DMS114 treated with DMSO at 0.1 percent for 48 hours (cell line): Measurements from ENCODE around the gene ZNF678.
"Not testable (repeated sequence)": the region's sequence is repeated elsewhere in the genome, so short reads cannot be mapped to it uniquely, and the experiment has no call there.

ENCODE experiments used
- DNase-seq: peaks from one replicate; lab custom pipeline; 2025; ENCODE audit not compliant: unreplicated experiment; lab: John Stamatoyannopoulos, UW

ZNF678 gene

GRCh38 chr1:227549892-227550291, 13.5 kb upstream of the ZNF678 start:
- no peak for DNase-seq

- not testable (repeated sequence) for DNase-seq
Measured at GRCh38 chr1:227551881-227552280, 11.5 kb upstream of the ZNF678 start.

- no peak for DNase-seq
Measured at GRCh38 chr1:227556288-227556687, 7.1 kb upstream of the ZNF678 start.

- no peak for DNase-seq
Measured at GRCh38 chr1:227557962-227558725, 5.2 kb upstream of the ZNF678 start.

- DNase-seq: no peak
Measured at GRCh38 chr1:227558732-227559262, 4.6 kb upstream of the ZNF678 start.

GRCh38 chr1:227559499-227559898, 3.9 kb upstream of the ZNF678 start:
- no peak for DNase-seq

GRCh38 chr1:227559926-227560325, 3.4 kb upstream of the ZNF678 start:
- DNase-seq: no peak

- no peak for DNase-seq
Measured at GRCh38 chr1:227560393-227561173, 2.8 kb upstream of the ZNF678 start.

GRCh38 chr1:227561241-227561907, 2.0 kb upstream of the ZNF678 start:
- DNase-seq: no peak

- DNase-seq: no peak
Measured at GRCh38 chr1:227562037-227562436, 1.3 kb upstream of the ZNF678 start.

- DNase-seq: no peak
Measured at GRCh38 chr1:227562933-227563323, 428 bp upstream of the ZNF678 start.

- DNase-seq: no peak
Measured at GRCh38 chr1:227567256-227567655, 3.9 kb downstream of the ZNF678 start.

- DNase-seq: no peak
Measured at GRCh38 chr1:227568593-227568992, 5.2 kb downstream of the ZNF678 start.

- DNase-seq: no peak
Measured at GRCh38 chr1:227572752-227573151, 9.4 kb downstream of the ZNF678 start.

GRCh38 chr1:227574926-227575325, 11.6 kb downstream of the ZNF678 start:
- DNase-seq: no peak

- no peak for DNase-seq
Measured at GRCh38 chr1:227576189-227576588, 12.8 kb downstream of the ZNF678 start.

GRCh38 chr1:227577500-227577899, 14.1 kb downstream of the ZNF678 start:
- DNase-seq: no peak

- no peak for DNase-seq
Measured at GRCh38 chr1:227583354-227583753, 20.0 kb downstream of the ZNF678 start.

GRCh38 chr1:227586733-227587132, 23.4 kb downstream of the ZNF678 start:
- DNase-seq: no peak

- no peak for DNase-seq
Measured at GRCh38 chr1:227587968-227588367, 24.6 kb downstream of the ZNF678 start.

- not testable (repeated sequence) for DNase-seq
Measured at GRCh38 chr1:227588769-227589168, 25.4 kb downstream of the ZNF678 start.

- not testable (repeated sequence) for DNase-seq
Measured at GRCh38 chr1:227589777-227590176, 26.4 kb downstream of the ZNF678 start.
